ENCODE measurements around the gene MED25.

MED25 gene

DNA sequence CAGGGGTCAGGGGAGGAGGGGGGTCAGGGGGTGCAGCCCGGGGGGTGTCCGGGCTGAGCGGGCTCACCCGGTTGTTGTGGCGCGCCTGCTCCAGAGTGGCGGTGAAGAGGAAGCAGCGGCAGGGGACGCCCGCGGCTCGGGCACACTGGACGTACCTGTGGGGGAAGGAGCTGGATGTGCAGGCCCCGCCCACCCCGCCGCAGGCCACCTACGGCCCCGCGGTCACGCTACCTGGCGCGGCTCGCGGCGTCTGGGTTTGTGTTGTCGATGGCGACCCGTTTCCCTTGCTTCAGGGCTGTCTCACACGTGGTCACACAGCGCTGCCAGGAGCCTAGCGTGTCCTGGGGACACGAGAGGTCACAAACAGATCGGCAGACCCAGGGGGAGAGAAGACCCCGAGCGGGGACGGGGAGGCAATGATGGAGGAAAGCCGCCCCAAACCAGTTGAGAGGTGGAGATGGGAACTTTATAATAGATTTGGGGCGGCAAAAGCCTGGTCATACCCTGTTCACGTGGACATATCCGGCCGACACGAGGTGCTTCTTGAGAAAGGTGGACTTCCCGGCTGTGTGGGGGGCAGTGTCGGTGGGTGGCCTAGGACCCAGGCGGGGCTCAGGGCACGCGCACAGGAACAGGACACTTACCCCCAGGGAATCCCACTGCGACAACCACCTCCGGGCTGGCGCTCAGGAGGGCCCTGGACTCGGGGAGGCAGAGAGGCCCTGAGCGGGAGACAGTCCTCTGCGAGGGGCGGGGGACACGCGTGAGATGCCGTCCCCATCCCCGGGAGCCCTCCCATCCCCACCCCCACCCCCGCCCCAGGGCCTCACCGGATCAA lies 43.7 kb downstream of the MED25 start:
- H4K20me1 ChIP-seq (ENCODE audit: insufficient read depth, low read length, poor library complexity, severe bottlenecking), result peaks cover 60% of the 10 kb centered on the region

DNA sequence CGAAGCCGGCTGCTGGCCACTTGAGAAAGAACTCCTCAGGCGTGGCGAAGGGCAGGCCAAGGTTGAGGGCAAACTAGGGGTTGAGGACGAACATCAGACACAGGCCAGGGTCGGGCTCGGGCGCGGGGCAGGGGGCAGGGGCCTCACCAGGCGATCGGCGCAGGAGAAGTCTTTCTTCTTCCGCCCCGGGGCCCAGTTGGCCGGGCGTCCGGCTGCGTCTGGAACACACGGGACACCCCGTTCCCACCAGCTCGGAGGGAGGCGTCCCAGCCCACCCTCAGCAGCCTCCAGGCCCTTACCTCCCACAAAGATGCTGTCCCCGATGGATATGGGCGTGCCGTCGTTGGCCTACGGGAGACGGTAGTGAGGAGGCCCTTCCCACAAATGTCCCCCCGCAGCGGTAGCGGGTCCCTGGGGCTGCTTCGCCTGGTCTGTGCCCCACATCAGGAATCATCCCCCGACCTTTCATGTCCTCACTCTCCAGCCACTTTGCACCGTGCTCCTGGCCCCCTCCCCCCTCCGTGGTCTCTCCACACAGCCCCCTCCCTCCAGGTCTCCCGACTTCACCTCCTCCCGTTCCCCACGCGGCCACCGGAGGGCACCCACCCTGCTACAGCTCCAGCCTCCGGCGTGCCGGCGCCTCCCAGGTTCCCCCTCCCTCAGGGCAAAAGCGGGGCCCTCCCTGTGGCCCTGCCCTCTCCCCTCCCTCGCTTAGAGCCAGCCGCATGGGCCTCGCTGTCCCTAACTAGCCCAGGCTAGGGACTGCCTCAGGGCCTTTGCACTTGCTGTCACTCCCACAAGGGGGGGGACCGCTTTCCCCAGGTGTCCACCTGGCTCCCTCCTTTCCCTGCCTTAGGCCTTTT lies 44.5 kb downstream of the MED25 start:
- no peaks in the 10 kb centered on the region for H3K9me2 ChIP-seq (replicated peaks; ENCODE audit: low read depth, low read length)
- H3K4me3 ChIP-seq (ENCODE audit: low read length, poor library complexity, severe bottlenecking), result no peak overlapping the region
- TF ChIP-seq EZH2phosphoT487 (IDR thresholded peaks at IDR 0.05; ENCODE audit: borderline replicate concordance), result no peak
- TF ChIP-seq, protein P1, sequence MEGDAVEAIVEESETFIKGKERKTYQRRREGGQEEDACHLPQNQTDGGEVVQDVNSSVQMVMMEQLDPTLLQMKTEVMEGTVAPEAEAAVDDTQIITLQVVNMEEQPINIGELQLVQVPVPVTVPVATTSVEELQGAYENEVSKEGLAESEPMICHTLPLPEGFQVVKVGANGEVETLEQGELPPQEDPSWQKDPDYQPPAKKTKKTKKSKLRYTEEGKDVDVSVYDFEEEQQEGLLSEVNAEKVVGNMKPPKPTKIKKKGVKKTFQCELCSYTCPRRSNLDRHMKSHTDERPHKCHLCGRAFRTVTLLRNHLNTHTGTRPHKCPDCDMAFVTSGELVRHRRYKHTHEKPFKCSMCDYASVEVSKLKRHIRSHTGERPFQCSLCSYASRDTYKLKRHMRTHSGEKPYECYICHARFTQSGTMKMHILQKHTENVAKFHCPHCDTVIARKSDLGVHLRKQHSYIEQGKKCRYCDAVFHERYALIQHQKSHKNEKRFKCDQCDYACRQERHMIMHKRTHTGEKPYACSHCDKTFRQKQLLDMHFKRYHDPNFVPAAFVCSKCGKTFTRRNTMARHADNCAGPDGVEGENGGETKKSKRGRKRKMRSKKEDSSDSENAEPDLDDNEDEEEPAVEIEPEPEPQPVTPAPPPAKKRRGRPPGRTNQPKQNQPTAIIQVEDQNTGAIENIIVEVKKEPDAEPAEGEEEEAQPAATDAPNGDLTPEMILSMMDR (conservative IDR thresholded peaks at IDR 0.05; ENCODE audit: low read length), result peak; percentile 52
- H3K4me1 ChIP-seq (ENCODE audit: insufficient read depth, low read length, poor library complexity, severe bottlenecking), result peaks cover 19% of the 10 kb centered on the region
- H3K27me3 ChIP-seq (ENCODE audit: insufficient read depth, low read length, poor library complexity, severe bottlenecking), result no peaks in the 10 kb centered on the region
- H3K79me2 ChIP-seq (ENCODE audit: insufficient read depth, low read length), result peaks cover 38% of the 10 kb centered on the region
- H2AFZ ChIP-seq (ENCODE audit: low read length), result no peak overlapping the region
- no peaks in the 10 kb centered on the region for H3F3A ChIP-seq (ENCODE audit: low read depth)
- peaks cover 54% of the 10 kb centered on the region for H4K20me1 ChIP-seq (ENCODE audit: insufficient read depth, low read length, poor library complexity, severe bottlenecking)
- no peak overlapping the region for H3K9ac ChIP-seq (ENCODE audit: low read depth, low read length, poor library complexity, severe bottlenecking)
- peaks cover 43% of the 10 kb centered on the region; the same call in 1 of the 2 replicates for H3K36me3 ChIP-seq (ENCODE audit: insufficient read depth, low read length)
- H3K4me2 ChIP-seq (ENCODE audit: low read depth, low read length, poor library complexity, severe bottlenecking), result no peak overlapping the region
- no peaks in the 10 kb centered on the region for H3K9me3 ChIP-seq (ENCODE audit: insufficient read depth, low read depth, low read length)

More for the DNA sequence above, 43.7 kb downstream of the MED25 start:
- Histone ChIP-seq H3K9me2 (replicated peaks; ENCODE audit: low read depth, low read length) (no peaks in the 10 kb centered on the region), H3F3A (ENCODE audit: low read depth) (no peaks in the 10 kb centered on the region), H3K4me3 (ENCODE audit: low read length, poor library complexity, severe bottlenecking) (no peak overlapping the region), H3K4me1 (ENCODE audit: insufficient read depth, low read length, poor library complexity, severe bottlenecking) (peaks cover 17% of the 10 kb centered on the region), H3K9ac (ENCODE audit: low read depth, low read length, poor library complexity, severe bottlenecking) (no peak overlapping the region), H3K9me3 (ENCODE audit: insufficient read depth, low read depth, low read length) (no peaks in the 10 kb centered on the region), H3K27me3 (ENCODE audit: insufficient read depth, low read length, poor library complexity, severe bottlenecking) (no peaks in the 10 kb centered on the region), H3K4me2 (ENCODE audit: low read depth, low read length, poor library complexity, severe bottlenecking) (no peak overlapping the region), H3K79me2 (ENCODE audit: insufficient read depth, low read length) (peaks cover 37% of the 10 kb centered on the region), H3K36me3 (ENCODE audit: insufficient read depth, low read length) (peaks cover 52% of the 10 kb centered on the region; the same call in 1 of the 2 replicates), H2AFZ (ENCODE audit: low read length) (no peak overlapping the region)
- TF ChIP-seq, protein P1 (conservative IDR thresholded peaks at IDR 0.05; ENCODE audit: low read length), result no peak
- no peak for TF ChIP-seq EZH2phosphoT487 (IDR thresholded peaks at IDR 0.05; ENCODE audit: borderline replicate concordance)

DNA sequence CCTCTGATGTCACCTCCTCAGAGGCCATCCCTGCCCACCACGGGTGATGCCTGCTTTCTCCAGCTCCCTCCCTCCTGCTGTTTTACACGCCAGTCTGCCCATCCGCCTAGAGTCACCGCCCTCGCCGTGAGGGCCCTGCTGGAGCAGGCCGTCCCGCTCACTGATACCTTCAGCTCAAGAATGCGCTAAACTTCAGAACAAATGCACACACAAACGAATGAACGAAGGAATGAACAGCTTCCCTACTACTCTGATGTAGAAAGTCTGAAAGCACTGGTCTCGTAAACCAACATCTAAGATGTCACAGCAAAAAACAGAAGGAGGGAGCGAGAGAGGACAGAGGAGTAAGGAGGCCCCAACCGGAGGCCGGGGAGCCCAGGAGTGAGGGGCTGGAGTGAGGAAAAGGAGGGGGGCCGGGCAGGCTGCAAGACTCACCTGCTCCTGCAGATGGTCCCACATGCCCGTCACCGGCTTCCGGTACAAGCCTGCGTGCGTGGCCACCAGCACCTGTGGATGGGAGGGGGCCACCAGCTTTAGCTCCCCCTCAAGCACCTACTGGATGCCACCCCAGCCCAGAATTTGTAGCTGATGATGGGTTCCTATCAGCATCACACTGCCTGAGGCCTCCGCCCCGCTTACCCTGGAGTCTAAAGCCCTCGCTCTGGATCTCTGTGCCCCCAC lies 45.3 kb downstream of the MED25 start:
- H3K4me2 ChIP-seq (ENCODE audit: low read depth, low read length, poor library complexity, severe bottlenecking), result no peak overlapping the region
- H3F3A ChIP-seq (ENCODE audit: low read depth), result no peaks in the 10 kb centered on the region
- peaks cover 54% of the 10 kb centered on the region for H4K20me1 ChIP-seq (ENCODE audit: insufficient read depth, low read length, poor library complexity, severe bottlenecking)
- peaks cover 40% of the 10 kb centered on the region for H3K79me2 ChIP-seq (ENCODE audit: insufficient read depth, low read length)
- H3K9me3 ChIP-seq (ENCODE audit: insufficient read depth, low read depth, low read length), result no peaks in the 10 kb centered on the region
- H3K4me3 ChIP-seq (ENCODE audit: low read length, poor library complexity, severe bottlenecking), result no peak overlapping the region
- H3K9me2 ChIP-seq (replicated peaks; ENCODE audit: low read depth, low read length), result no peaks in the 10 kb centered on the region
- no peaks in the 10 kb centered on the region for H3K27me3 ChIP-seq (ENCODE audit: insufficient read depth, low read length, poor library complexity, severe bottlenecking)
- H2AFZ ChIP-seq (ENCODE audit: low read length), result no peak overlapping the region
- peaks cover 40% of the 10 kb centered on the region; the same call in 1 of the 2 replicates for H3K36me3 ChIP-seq (ENCODE audit: insufficient read depth, low read length)
- H3K9ac ChIP-seq (ENCODE audit: low read depth, low read length, poor library complexity, severe bottlenecking), result no peak overlapping the region
- TF ChIP-seq EZH2phosphoT487 (IDR thresholded peaks at IDR 0.05; ENCODE audit: borderline replicate concordance), result no peak
- TF ChIP-seq, protein P1 (conservative IDR thresholded peaks at IDR 0.05; ENCODE audit: low read length), result no peak
- H3K4me1 ChIP-seq (ENCODE audit: insufficient read depth, low read length, poor library complexity, severe bottlenecking), result peaks cover 24% of the 10 kb centered on the region

Measured in Loucy (cell line).